Keratinocyte (primary cell): ENCODE data around the gene LAMA3.

Experiments used
- CTCF ChIP-seq, 3 experiments: IDR thresholded peaks in 1 of 3; conservative IDR thresholded peaks in 1 of 3; optimal IDR thresholded peaks in 1 of 3; 2 replicates in 2 of 3; 3 replicates in 1 of 3; pipeline versions ENCODE3 to v1.5.1; 2011; ENCODE audit warnings: low read length in 3 of 3, mild to moderate bottlenecking in 3 of 3, moderate library complexity in 2 of 3, control low read depth in 1 of 3, inconsistent platforms in 1 of 3; ENCODE audit not compliant: insufficient read depth in 2 of 3; ENCODE audit errors: extremely low read depth in 1 of 3
- EZH2 ChIP-seq: IDR thresholded peaks from one replicate; pipeline ENCODE4 v1.6.1; 2012; ENCODE audit warnings: inconsistent platforms, mild to moderate bottlenecking, low read length, moderate library complexity

GRCh38 chr18:23995180-23995579 is 305.9 kb downstream of the LAMA3 start:
- no peak for TF ChIP-seq EZH2
- TF ChIP-seq CTCF (optimal IDR thresholded peaks at IDR 0.05 in 1 of 3, IDR thresholded peaks at IDR 0.05 in 1 of 3, conservative IDR thresholded peaks at IDR 0.05 in 1 of 3; ENCODE audit: extremely low read depth in 1 of 3, insufficient read depth in 2 of 3, low read length in 3 of 3): no peak
